CD4-positive, alpha-beta T cell treated with Interleukin-4 for 4 hours (primary cell): Measurements from ENCODE around the gene TUBA1A.
"Not testable (repeated sequence)": the region's sequence is repeated elsewhere in the genome, so short reads cannot be mapped to it uniquely, and the experiment has no call there.

Experiments used
- DNase-seq: peaks from one replicate; pipeline ENCODE4 v3.0.0-alpha.2; 2020

The TUBA1A gene

DNA sequence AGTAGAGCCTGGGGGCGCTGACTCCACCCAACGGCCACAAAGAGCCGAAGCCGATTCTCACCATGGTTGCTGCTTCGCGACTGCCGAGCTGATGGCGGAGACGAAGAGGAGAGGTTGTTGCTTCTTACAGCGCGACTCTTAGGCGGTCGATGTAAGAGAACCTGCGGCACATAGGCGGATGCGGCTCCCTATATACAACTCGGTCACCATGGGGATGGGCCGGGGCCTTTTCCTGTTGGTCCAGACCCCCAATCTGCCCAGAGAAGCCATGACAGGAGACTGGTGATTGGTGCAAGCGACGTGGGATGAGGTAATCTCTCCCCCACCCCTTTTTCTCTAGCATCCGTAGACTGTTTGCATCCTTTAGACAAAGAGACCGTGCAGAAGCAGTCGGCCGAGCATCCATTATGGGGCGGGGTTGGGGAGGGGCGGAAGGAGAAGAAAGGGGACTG is at the start of gene TUBA1A:
TSS of gene TUBA1A (minus strand) at position 165 of the 452 bp plus-strand sequence. CDS start at position 64, 101 bp downstream.
- DNase-seq = peak; percentile 99

DNA sequence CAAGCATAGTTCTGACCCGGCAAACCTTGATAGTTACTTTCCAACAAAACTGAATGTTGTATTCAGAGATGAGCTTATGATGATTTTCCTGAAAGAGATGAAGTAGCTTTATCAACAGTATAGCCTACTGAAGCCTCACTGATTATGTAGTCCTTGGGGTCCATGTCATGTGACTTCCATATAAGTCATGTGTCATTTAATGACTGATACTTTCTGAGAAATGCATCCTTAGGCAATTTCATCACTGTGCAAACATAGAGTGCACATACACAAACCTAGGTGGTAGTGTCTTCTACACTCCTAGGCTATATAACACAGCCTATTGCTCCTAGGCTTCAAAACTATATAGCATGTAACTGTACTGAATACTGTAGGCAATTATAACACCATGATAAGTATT is 47.5 kb upstream of the TUBA1A start:
- DNase-seq = no peak

DNA sequence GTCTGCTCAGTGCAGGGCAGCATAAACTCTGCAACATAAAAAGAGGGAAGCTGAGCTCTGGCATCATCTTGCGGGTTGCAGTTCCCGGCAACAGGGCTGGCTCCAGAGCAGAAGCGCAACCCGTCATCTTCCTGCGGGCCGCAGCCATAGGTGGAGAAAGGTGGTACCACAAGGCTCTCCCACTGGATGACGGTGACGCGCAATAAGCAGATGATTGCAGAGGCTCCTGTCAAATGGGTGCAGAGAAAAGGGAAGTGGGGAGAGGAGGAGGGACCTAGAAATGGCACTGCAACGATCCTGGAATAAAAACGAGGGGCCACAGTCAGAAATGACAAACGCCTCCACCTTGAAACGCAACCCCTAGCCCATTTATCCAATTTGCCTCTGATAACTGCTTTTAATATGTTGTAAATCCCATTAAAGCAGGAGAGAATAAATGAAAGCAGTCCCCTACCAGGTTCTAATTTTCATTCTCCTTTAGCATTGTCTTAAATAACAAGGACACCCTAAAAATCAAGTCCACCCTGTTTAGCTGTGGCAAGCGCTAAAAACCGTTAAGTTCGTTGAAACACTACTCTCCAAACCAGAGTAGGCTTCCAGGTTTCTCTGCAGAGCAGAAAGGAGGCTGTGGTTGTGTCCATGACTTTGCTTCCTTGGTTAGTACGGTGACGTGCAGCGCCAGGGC is 45.1 kb upstream of the TUBA1A start:
- DNase-seq = peak; percentile 33

DNA sequence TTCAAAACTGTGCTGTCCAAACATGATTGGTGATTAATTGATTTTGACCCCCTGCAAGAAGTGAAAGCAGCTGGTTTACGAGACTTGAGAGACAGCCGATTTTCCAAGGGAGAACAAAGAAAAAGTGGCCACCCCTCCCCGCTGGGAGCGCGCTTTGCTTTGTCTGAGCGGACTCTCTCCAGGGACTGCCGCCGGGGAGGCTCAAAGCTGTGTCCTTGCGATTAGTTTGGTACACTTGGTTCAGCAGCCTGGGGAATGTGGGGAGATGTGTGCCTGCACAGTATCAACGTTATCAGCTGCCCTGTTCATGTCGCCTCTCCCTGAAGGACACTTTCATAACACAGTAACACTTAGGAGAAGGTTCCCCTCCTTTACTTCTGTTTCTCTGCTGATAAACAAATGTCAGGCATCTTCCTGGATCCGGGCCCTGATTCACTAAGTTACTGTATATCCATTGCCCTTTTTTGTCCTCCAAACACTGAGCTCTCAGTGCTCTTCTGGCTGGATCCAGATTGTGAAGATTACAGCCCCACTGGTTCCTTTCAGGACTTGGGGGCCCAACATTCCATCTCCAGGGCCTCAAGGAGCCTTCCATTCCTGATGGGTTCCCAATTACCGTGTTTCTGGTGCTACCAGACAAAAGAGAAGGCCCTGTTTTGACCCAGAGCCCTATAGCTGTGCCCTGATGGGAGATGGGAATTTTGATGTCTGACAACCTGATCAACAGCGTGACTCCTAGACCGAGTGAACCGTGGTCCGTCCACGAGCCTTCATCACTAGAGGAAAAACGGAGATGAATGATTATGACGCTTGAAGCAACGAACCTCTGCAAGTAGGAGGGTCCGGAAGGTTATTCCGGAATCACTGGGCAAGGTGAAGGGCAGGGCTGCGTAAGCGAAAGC is 44.3 kb upstream of the TUBA1A start:
- DNase-seq = no peak

DNA sequence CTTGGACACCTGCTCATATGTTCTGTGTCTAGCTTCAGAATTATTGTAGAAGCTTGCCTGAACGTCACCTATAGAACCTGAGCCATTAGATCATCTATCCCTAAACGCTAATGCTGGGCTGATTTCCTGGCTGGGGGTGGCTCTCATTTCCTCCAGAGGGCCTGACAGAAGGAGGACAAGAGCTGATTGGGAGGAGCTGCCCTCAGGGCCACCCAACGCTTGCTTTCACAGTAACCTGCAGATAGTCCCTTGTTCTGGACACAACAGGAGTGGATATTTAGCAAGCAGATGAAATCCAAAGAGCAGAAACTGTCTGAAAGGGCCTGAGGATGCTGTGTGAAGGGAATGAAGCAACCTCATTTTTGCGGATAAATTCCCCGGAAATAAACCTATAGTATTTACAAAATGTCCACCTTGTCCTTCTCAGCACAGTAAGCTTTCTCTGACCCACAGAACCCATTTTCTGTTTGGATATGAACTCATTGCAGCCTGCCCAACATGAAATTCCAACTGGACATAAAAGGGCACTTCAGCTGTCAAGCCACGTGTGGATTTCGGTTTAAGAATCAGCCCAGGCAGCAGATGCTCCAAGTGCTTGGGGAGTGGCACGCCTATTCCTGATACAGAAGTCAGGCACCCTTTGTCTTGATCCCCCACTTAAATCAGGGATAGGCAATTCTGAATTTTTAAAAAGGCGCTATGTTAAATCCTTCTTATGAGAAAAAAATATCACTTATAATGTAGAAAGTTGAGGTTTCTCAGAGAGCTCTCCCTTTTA is 43.2 kb upstream of the TUBA1A start:
- DNase-seq = no peak

DNA sequence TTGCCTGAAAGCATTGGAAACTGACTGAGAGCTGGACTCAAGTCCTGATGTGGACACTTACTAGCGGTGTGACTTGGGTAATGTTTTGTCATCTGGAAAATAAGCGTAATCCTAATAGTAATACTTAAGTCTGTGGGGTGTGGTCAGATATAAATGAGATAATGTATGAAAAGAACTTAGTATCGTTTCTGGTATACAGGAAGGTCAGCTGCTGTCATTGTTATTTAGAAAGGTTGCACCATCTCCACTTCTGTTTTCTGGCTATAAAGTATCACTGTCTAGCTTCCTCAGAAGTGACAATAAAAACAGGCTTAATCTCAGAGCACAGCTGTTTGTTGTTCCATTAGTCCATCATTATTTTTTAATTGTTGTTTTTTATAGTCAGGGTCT is 41.9 kb upstream of the TUBA1A start:
- peak; percentile 10 for DNase-seq

DNA sequence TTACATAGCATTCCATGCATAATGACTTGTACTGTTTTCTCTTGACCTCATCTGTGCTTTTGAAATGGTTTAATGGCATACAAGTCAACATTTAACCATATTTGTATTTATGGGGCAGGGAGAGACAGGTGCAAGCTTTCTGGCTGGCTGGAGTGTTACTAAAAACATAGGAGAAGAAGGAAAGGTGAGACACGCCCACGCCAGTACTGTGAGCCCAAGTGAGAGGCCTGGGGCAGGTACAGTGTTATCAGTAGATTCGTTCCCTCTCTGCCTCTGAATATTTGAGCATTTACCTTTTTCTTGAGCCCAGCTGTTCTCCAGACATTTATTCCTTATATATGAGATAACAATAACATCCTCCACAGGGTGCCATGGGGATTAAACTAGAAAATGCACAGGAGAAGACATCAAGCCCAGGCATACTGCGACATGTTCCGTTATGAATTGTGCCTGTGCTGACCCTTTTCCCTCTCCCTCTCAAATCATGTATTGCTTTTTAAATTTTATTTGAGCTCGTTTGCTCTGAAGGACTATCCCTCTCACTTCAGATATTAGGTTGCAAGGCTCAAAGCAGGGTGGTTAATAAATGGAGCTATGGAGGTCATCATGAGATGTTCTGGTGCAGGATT is 41.4 kb upstream of the TUBA1A start:
- DNase-seq = no peak

DNA sequence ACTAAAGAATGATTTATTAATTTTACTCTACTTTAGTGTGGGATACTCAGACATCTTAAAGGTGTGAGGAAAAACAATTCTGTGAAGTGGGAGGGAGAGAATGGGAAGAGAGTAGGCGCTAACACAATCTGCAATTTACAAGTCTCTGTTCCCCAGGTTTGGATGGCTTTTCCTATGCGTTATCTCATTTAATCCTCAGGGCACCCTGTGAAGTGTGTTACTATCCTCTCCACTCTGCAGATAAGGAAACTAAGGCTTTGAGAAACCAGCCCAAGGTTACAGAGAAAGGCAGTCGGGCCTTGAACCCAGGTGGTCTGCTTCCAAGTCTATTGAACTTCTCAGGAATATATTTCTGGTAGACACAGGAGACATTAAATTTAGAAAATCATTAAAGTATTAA is 39.8 kb upstream of the TUBA1A start:
- no peak for DNase-seq

DNA sequence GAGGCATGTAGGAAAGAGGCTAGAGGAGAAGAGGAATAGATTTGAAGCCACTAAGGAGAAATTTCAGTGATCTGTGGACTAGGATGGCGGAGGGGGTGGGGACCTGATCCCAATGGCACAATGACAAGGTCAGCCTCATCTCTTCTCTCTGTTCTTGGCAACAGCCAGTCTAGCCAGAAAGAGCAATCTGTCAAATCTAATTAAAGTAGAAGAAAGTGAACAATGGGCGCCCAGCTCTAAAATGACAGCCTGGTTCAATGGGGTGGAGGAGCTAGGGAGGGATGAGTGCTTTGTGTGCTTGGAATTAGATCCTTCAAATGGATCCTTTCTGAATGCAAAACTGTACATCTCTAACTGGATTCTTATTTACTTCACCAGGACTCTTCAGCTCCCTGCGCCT is 38.8 kb upstream of the TUBA1A start:
- no peak for DNase-seq

DNA sequence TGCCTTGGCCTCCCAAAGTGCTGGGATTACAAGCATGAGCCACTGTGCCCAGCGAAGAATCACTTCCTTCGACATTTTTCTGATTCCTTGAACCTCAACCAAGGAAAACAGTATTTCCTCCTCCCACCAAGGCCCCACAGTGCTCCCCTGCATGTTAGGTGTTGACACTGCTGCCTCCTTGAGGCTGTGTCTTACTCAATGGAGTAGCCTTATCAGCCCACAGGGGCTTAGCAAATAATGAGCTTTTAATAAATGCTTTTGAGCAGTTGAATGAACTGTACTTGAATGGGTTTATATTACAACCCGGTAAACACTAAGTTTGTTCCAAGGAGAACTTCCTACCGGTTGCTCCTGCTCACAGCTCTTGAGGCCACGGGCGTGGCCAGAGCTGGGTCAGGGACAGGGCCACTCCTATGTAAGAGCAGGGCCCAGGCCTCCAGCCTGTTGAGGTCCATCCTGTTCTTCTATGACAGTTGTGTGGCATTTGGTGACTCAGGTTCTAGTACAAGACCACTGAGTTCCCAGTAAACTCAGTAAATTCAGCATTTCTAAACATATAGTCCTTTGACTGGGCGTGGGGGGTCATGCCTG is 36.8 kb upstream of the TUBA1A start:
- DNase-seq = no peak

DNA sequence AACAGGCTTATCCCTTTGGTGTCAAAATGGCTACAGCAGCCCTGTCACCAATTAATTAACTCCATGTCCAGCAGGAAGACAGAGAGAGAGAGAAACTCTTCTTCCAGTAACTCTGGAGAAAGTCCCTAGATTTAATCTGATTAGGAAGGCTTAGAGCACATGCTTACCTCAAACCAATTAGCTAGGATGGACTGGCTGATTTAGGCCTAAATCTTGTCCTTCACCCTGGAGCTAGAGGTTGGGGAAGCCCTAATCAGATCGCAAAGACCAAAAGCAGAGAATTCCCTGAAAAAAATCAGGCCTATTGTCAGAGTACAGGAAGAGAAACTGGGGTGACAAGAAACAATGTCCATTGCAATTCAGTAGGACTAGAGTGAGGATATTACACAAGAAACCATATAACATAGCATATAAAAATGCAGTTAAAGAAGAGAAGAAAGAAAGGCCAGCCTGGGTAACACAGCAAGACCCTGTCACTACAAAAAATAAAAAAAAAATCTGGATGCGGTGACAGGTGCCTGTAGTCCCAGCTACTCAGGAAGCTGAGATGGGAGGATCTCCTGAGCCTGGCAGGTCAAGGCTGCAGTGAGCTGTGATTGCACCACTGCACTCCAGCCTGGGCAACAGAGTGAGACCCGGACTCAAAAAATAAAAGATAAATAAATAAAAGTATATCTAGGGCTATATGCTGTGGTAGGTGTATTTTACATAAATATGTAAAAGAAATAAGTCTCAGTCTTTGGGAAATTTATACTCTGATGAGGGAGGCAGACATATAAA is 34.9 kb upstream of the TUBA1A start:
- no peak for DNase-seq

DNA sequence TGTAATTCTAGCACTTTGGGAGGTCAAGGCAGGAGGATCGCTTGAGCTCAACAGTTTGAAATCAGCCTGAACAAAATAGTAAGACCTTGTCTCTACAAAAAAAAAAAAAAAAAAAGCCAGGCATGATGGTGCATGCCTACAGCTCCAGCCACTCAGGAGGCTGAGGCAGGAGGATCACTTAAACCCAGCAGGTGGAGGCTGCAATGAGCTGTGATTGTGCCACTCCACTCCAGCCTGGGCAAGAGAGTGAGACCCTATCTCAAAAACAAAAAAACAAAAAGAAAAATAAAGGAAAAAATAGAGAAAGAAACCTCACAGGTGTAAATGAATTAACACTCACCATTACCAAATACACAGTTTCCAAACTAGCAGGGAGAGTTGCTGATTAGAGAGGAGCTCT is 34.2 kb upstream of the TUBA1A start:
- DNase-seq = no peak

DNA sequence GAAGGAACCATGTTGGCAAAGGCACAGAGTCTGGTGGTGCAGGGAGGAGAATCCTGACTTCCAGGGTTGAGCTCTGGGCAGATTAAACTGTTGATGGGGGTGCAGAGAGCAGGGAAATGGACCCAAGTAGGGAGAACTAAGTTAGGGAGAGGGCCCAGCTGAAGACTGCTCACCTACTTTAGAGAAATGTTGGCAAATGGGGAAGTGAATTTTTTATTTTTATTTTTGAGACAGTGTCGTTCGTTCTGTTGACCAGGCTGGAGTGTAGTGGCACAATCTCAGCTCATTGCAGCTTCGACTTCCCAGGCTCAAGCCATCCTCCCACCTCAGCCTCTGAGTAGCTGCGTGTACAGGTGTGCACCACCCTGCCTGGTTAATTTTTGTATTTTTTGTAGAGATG is 32.1 kb upstream of the TUBA1A start:
- no peak for DNase-seq

DNA sequence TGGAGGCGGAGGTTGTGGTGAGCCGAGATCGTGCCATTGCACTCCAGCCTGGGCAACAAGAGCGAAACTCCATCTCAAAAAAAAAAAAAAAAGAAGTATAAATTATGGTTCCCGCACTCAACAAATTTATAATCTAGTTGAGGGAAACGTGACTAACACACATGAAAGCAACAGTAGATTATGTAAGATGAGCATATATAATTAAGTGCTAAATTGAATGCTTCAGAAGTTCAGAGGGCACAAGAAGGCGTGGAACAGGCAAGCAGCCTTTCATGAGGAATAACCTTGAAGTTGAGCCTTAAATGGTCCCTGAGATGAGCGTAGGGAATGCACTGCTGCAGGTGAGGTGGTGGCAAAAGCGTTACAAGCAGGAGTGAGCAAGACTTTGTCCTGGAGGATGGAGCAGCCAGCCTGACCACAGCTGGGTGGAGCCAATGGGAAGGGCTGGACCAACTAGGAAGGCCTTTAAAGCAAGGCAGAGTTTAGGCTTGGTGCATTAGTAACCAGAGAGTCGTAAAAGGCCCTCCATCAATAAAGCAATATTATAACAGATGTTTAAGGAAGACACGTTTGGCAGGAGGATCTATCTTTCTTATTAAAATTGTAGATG is 30.6 kb upstream of the TUBA1A start:
- DNase-seq = no peak

DNA sequence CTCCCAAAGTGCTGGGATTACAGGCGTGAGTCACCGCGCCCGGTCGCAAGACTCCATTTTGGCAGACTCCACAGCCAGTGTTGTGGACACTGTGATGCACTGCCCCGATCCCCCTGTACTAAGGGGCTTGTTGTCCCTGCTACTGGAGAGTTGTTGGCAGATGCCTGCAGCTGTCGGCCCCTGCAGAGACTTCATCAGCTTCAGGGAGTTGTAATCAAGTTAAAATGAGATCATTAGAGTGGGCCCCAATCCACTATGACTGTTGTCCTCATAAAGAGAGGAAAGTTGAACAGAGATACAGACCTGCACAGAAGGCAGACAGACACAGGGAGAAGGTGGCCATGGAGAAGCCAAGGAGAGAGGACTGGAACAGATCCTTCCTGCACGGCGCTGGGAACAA is 23.7 kb upstream of the TUBA1A start:
- no peak for DNase-seq

DNA sequence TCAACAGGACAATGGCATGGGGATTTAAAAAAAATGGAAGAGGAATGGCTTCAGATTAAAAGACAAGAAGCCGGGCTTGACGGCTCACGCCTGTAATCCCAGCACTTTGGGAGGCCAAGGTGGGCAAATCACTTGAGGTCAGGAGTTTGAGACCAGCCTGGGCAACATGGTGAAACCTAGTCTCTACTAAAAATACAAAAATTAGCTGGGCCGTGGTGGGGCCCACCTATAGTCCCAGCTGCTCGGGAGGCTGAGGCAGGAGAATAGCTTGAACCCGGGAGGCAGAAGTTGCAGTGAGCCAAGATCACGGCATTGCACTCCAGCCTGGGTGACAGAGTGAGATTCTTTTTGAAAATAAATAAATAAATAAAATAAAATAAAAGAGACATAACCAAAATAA is 21.8 kb upstream of the TUBA1A start:
- not testable (repeated sequence) for DNase-seq

DNA sequence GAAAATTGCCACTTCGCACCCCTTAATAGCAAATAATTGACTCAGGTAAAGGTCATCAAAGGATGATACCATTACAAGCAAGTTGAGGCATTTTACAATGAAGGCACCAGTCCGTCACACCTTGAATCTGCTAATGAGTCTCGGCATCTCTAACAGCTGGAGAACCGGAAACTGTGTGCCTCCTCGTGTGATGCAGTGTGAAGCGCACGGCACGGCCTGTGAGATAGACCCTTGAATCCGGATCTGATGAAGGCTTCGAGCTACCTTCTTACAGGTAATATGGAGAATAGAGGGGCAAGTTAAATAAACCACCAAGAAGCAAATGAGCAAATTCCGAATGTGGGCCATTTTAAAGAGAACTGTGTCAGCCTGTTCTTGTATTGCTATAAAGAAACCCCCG is 19.8 kb upstream of the TUBA1A start:
- DNase-seq = no peak

DNA sequence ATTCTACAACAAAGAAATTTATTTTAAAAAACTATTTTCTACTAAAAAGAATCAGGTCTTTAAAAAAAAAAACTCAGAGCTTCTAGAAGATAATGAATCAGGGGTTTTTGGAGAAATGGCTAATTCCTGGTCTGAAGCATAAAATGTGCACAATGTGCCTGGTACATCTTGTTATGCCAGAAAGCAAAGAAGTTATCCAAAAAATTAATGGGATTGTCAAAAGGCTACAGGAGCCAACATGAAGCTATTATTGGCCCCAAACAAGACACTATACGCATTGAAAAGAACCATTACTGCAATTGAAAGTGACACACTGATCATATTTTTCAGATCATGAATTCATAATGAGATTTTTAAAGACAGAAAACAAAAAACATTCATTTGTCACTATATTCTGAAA is 19.3 kb upstream of the TUBA1A start:
- DNase-seq = no peak

DNA sequence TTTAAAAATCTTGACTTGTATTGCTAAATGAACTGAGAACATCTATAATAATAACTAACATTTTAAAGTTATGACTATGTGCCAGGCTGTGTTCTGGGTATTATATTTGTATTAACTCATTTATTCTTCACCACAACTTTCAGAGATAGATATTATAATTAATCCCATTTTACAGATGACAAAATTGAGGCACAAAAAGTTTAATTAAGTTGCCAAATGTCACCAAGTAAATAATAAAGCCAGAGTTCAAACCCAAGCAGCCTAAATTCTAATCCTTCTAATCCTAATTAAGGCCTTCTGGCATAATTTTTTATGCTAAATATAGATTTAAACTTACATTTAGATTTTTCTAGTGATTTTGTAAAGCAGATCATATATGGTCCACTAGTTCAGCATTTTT is 17.5 kb upstream of the TUBA1A start:
- DNase-seq = no peak

DNA sequence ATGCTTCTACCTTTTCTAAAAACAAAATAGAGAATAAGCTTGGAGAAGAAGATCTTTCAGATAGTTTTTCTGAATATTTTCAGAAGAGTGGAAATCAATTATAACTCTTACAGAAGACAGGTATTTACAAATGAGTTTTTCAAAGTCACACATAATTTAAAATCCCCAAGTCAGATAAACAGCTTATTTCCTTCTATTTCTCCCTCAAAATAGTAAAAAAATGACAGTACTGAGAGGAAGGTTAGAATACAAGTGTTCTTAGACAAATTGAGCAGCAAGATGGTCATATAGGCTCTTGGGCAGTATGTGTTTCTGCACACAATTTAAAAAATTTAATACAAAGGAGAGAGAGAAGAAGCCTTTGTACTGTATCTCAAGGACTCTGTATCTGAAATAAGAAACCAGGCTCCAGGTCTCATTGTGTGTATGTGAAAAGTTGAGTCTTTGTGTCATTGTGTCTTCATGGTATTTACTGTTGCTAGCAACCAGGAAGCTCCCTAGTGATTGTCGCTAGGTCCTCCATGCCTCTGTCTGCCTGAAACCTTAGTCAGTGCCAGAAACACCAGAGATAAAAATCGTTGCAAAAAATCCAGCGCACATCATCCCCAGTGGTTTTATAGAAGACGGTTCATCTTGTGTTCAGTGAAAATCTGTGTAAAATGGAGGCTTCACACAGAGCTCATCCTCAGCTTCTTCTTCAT is 12.9 kb upstream of the TUBA1A start:
- DNase-seq = peak; percentile 55
